GM21360 (cell line): ENCODE data around the gene CFAP44.
"Not testable (repeated sequence)": the region's sequence is repeated elsewhere in the genome, so short reads cannot be mapped to it uniquely, and the experiment has no call there.

ENCODE experiments used
- ATAC-seq: cut with Tn5 transposase; IDR thresholded peaks from one replicate; pipeline ENCODE4 v1.9.1; 2021; ENCODE audit warnings: mild to moderate bottlenecking, moderate library complexity; ENCODE audit not compliant: unreplicated experiment

CFAP44 gene

GRCh38 chr3:113441051-113441770, at the start of gene CFAP44:
Gene CFAP44, minus strand, starts transcription at chr3:113441493. Its CDS starts 7,829 bp downstream, at chr3:113433664.
- no peak for ATAC-seq

GRCh38 chr3:113485161-113485609, 43.9 kb upstream of the CFAP44 start:
- ATAC-seq = no peak

GRCh38 chr3:113468539-113468938, 27.2 kb upstream of the CFAP44 start:
- ATAC-seq = no peak

- no peak for ATAC-seq
Measured at GRCh38 chr3:113461488-113461887, 20.2 kb upstream of the CFAP44 start.

GRCh38 chr3:113458554-113458953, 17.3 kb upstream of the CFAP44 start:
- not testable (repeated sequence) for ATAC-seq

DNA sequence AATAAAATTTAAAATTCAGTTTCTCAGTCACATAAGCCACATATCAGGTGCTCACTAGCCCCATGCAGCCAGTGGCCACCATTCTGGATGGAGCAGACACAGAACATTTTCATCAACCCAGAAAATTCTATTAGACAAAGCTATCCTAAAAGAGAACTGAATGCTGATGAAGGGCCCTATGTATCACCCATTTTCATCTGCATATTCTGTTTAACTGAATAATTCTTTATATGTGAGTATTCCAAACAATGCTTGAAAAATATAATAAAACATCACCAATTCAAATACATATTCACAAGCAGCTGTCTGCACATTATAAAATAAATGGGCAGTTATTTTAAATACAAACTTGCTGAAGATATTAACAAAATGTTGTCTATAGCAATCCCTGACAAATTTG, 14.2 kb upstream of the CFAP44 start:
- no peak for ATAC-seq

GRCh38 chr3:113454630-113455029, 13.3 kb upstream of the CFAP44 start:
- ATAC-seq = no peak

- ATAC-seq = no peak
Measured at GRCh38 chr3:113454057-113454456, 12.8 kb upstream of the CFAP44 start.

- no peak for ATAC-seq
Measured at GRCh38 chr3:113450911-113451310, 9.6 kb upstream of the CFAP44 start.

GRCh38 chr3:113439606-113440005, 1.7 kb downstream of the CFAP44 start:
- ATAC-seq = no peak

DNA sequence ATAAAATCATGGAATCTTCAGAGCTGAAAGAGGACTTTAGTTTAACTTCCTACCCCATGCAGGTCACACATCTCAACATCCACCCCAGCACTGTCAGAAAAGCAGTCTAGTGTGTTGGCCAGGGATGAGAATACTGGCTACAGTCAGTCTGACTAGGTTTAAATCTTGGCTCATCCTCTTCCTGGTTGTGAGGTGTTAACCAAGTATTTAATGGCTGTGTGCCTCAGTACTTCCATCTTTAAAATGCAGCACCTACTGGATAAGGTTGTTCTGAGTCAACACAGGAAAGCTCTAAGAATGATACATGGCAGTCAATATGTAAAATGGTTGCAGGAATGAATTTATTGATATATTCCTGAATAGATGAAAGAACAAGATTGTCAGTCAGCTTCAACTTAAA, 3.1 kb downstream of the CFAP44 start:
- ATAC-seq = no peak

DNA sequence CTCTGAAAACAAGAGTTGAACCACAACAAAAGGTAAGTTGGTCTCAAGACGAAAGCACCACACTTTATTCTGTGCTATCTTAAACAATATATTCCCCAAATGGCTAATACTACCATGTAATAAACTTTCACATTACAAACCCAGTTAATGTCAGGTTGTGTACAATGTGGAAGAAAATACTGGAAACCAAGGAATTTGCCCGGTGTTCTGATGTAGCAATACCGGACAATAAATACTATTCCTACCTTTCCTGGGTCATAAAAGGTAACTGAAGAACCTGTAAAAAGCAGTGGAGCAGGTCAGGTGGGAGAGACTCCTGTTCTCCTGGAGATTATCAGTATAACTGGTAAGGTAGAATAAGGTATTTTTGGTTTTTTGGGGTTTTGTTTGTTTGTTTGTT, 3.9 kb downstream of the CFAP44 start:
- ATAC-seq = no peak

DNA sequence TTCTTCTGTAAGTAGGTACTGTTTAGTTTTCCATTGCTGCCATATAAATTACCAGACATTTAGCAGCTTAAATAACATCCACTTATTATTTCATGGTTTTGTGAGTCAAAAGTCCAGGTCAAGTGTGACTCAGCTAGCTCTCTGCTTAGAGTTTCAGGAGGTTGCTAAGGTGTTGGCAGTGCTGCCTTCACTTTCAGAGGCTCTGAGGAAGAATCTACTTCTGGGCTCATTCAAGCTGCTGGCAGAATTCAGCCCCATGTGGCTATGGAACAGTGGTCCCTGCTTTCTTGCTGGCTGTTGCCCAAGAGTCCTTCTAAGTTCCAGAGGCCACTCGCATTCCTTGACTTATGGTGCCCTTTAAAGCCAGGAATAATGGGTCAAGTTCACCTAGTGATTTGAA, 4.5 kb downstream of the CFAP44 start:
- no peak for ATAC-seq

DNA sequence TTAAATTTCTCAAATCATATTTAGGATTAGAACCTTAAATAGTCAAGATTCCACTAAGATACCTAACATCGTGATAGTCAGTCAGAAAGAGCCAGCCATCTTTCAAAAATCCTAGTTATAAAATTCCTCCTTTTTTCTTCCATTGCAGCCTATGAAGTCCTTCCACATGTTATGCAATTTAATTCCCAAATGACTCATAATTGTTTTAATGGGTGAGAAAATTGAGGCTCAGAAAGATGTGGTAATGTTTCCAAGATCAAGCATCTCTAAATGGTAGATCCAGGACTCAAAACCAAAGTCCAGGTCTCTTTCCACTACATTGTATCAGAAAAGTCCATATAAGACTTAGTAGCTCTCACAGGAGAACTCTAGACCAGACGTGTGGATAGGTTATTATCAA, 9.5 kb downstream of the CFAP44 start:
- no peak for ATAC-seq

GRCh38 chr3:113428581-113428980, 12.7 kb downstream of the CFAP44 start:
- ATAC-seq = no peak

DNA sequence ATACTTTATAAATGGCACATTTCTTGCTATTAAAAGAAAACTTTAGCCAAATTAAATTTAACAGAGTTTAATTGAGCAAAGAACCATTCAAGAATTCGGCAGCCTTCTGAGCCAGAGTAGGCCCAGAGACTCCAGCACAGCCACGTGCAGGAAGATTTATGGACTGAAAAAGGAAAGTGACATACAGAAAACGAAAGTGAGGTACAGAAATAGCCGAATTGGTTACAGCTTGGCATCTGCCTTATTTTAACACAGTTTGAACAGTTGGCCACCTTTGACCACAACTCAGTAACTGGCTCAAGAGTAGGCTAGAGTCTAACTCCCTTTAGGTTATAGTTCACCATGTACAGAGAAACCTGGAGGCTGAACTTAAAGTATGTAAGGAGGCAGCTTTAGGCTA, 17.6 kb downstream of the CFAP44 start:
- peak; percentile 67 for ATAC-seq

DNA sequence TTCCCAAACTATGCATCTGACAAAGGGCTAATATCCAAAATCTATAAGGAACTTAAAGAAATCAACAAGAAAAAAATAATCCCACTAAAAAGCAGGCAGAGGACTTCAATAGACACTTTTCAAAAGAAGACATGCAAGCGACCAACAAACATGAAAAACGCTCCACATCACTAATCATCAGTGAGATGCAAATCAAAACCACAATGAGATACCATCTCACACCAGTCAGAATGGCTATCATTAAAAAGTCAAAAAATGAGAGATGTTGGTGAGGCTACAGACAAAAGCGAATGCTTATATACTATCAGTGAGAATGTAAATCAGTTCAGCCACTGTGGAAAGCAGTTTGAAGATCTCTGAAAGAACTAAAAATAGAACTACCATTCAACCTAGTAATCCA, 20.2 kb downstream of the CFAP44 start:
- no peak for ATAC-seq

- ATAC-seq = no peak
Measured at GRCh38 chr3:113409676-113410075, 31.6 kb downstream of the CFAP44 start.

GRCh38 chr3:113405180-113405579, 36.1 kb downstream of the CFAP44 start:
- no peak for ATAC-seq

GRCh38 chr3:113404637-113405036, 36.7 kb downstream of the CFAP44 start:
- no peak for ATAC-seq
